Measurements from ENCODE around the gene PPP6R2.

Gene PPP6R2

GRCh38 chr22:50308597-50308935 lies 34.6 kb upstream of the PPP6R2 start:
- Histone ChIP-seq H3K9me3 (replicated peaks in 1 of 2; ENCODE audit: control insufficient read depth in 2 of 2, insufficient read depth in 1 of 2, low read depth in 1 of 2, low read length in 2 of 2) (no peaks in the 10 kb centered on the region), H3K4me3 (ENCODE audit: low read length in 2 of 2) (no peak overlapping the region), H3K27ac (replicated peaks; ENCODE audit: low read length) (peak overlapping the region; percentile 81), H3K4me2 (ENCODE audit: insufficient read depth, low read length, poor library complexity, severe bottlenecking) (no peak overlapping the region), H3K9ac (ENCODE audit: low read depth, low read length, poor library complexity) (no peak overlapping the region), H2AK5ac (ENCODE audit: low read depth, low read length) (peak overlapping the region; percentile 100), H3K27me3 (ENCODE audit: control insufficient read depth in 3 of 3, insufficient read depth in 3 of 3, low read depth in 1 of 3, low read length in 3 of 3) (no peaks in the 10 kb centered on the region), H2BK5ac (ENCODE audit: low read length) (peak overlapping the region; percentile 90), H2AFZ (ENCODE audit: low read length) (peak overlapping the region; percentile 28), H2BK120ac (ENCODE audit: low read depth, low read length) (no peak overlapping the region), H3K14ac (ENCODE audit: low read length) (peak overlapping the region; percentile 31), H3K18ac (ENCODE audit: low read length) (peak overlapping the region; percentile 97), H4K91ac (ENCODE audit: low read depth, low read length, poor library complexity) (no peak overlapping the region), H3K4me1 (ENCODE audit: control insufficient read depth in 2 of 2, insufficient read depth in 1 of 2, low read depth in 1 of 2, low read length in 2 of 2) (peaks cover 42 to 44% of the 10 kb centered on the region in 2 donors), H2BK15ac (ENCODE audit: low read length) (peak overlapping the region; percentile 100), H3K36me3 (replicated peaks in 1 of 2; ENCODE audit: control insufficient read depth in 2 of 2, insufficient read depth in 2 of 2, low read length in 2 of 2) (peaks cover 4 to 24% of the 10 kb centered on the region in 2 donors), H4K8ac (ENCODE audit: low read depth, low read length) (no peak overlapping the region), H3K23ac (ENCODE audit: low read depth, low read length, poor library complexity) (no peak overlapping the region), H2BK12ac (ENCODE audit: low read length) (peak overlapping the region; percentile 99), H3K79me1 (ENCODE audit: low read depth, low read length) (peaks cover 23% of the 10 kb centered on the region), H3K4ac (ENCODE audit: low read length) (peak overlapping the region; percentile 95)
- no peak for DNase-seq (ENCODE audit: low spot score)
- WGBS, 2 donors (ENCODE audit: extremely low coverage in 2 of 2, insufficient read length in 2 of 2, insufficient replicate concordance in 1 of 2) = no CpG with 5 or more reads among the region's 7 CpGs

GRCh38 chr22:50308986-50309600 lies 34.0 kb upstream of the PPP6R2 start:
- H3K27me3 ChIP-seq (ENCODE audit: control insufficient read depth in 3 of 3, insufficient read depth in 3 of 3, low read depth in 1 of 3, low read length in 3 of 3) = no peaks in the 10 kb centered on the region
- peak overlapping the region; percentile 70 for H2BK5ac ChIP-seq (ENCODE audit: low read length)
- H3K79me1 ChIP-seq (ENCODE audit: low read depth, low read length) = peaks cover 19% of the 10 kb centered on the region
- H3K4me3 ChIP-seq (ENCODE audit: low read length in 2 of 2) = no peak overlapping the region
- H4K8ac ChIP-seq (ENCODE audit: low read depth, low read length) = no peak overlapping the region
- H3K9me3 ChIP-seq (replicated peaks in 1 of 2; ENCODE audit: control insufficient read depth in 2 of 2, insufficient read depth in 1 of 2, low read depth in 1 of 2, low read length in 2 of 2) = no peaks in the 10 kb centered on the region
- no peak overlapping the region for H3K4me2 ChIP-seq (ENCODE audit: insufficient read depth, low read length, poor library complexity, severe bottlenecking)
- H3K18ac ChIP-seq (ENCODE audit: low read length) = peak overlapping the region; percentile 95
- H3K4me1 ChIP-seq (ENCODE audit: control insufficient read depth in 2 of 2, insufficient read depth in 1 of 2, low read depth in 1 of 2, low read length in 2 of 2) = peaks cover 38 to 41% of the 10 kb centered on the region in 2 donors
- peak overlapping the region; percentile 81 for H3K27ac ChIP-seq (replicated peaks; ENCODE audit: low read length)
- H2BK12ac ChIP-seq (ENCODE audit: low read length) = peak overlapping the region; percentile 94
- peak overlapping the region; percentile 28 for H2AFZ ChIP-seq (ENCODE audit: low read length)
- peak overlapping the region; percentile 81 for H2BK120ac ChIP-seq (ENCODE audit: low read depth, low read length)
- no CpG with 5 or more reads among the region's 9 CpGs for WGBS, 2 donors (ENCODE audit: extremely low coverage in 2 of 2, insufficient read length in 2 of 2, insufficient replicate concordance in 1 of 2)
- H2AK5ac ChIP-seq (ENCODE audit: low read depth, low read length) = peak overlapping the region; percentile 100
- peaks cover 4 to 19% of the 10 kb centered on the region in 2 donors for H3K36me3 ChIP-seq (replicated peaks in 1 of 2; ENCODE audit: control insufficient read depth in 2 of 2, insufficient read depth in 2 of 2, low read length in 2 of 2)
- H3K14ac ChIP-seq (ENCODE audit: low read length) = peak overlapping the region; percentile 71
- peak overlapping the region; percentile 91 for H3K23ac ChIP-seq (ENCODE audit: low read depth, low read length, poor library complexity)
- H2BK15ac ChIP-seq (ENCODE audit: low read length) = peak overlapping the region; percentile 100
- H3K9ac ChIP-seq (ENCODE audit: low read depth, low read length, poor library complexity) = no peak overlapping the region
- DNase-seq (ENCODE audit: low spot score) = no peak
- no peak overlapping the region for H4K91ac ChIP-seq (ENCODE audit: low read depth, low read length, poor library complexity)
- H3K4ac ChIP-seq (ENCODE audit: low read length) = no peak overlapping the region

GRCh38 chr22:50309601-50309991 lies 33.5 kb upstream of the PPP6R2 start:
- Histone ChIP-seq H2AFZ (ENCODE audit: low read length) (no peak overlapping the region), H3K18ac (ENCODE audit: low read length) (peak overlapping the region; percentile 95), H3K4ac (ENCODE audit: low read length) (no peak overlapping the region), H2AK5ac (ENCODE audit: low read depth, low read length) (peak overlapping the region; percentile 100), H3K27me3 (ENCODE audit: control insufficient read depth in 3 of 3, insufficient read depth in 3 of 3, low read depth in 1 of 3, low read length in 3 of 3) (no peaks in the 10 kb centered on the region), H3K79me1 (ENCODE audit: low read depth, low read length) (peaks cover 15% of the 10 kb centered on the region), H3K9ac (ENCODE audit: low read depth, low read length, poor library complexity) (no peak overlapping the region), H4K91ac (ENCODE audit: low read depth, low read length, poor library complexity) (no peak overlapping the region), H3K23ac (ENCODE audit: low read depth, low read length, poor library complexity) (no peak overlapping the region), H3K4me1 (ENCODE audit: control insufficient read depth in 2 of 2, insufficient read depth in 1 of 2, low read depth in 1 of 2, low read length in 2 of 2) (peaks cover 34 to 40% of the 10 kb centered on the region in 2 donors), H4K8ac (ENCODE audit: low read depth, low read length) (no peak overlapping the region), H3K14ac (ENCODE audit: low read length) (no peak overlapping the region), H3K36me3 (replicated peaks in 1 of 2; ENCODE audit: control insufficient read depth in 2 of 2, insufficient read depth in 2 of 2, low read length in 2 of 2) (peaks cover 4 to 14% of the 10 kb centered on the region in 2 donors), H3K4me2 (ENCODE audit: insufficient read depth, low read length, poor library complexity, severe bottlenecking) (no peak overlapping the region), H2BK5ac (ENCODE audit: low read length) (peak overlapping the region; percentile 70), H2BK120ac (ENCODE audit: low read depth, low read length) (peak overlapping the region; percentile 81), H3K27ac (replicated peaks; ENCODE audit: low read length) (peak overlapping the region; percentile 57), H3K9me3 (replicated peaks in 1 of 2; ENCODE audit: control insufficient read depth in 2 of 2, insufficient read depth in 1 of 2, low read depth in 1 of 2, low read length in 2 of 2) (no peaks in the 10 kb centered on the region), H2BK15ac (ENCODE audit: low read length) (peak overlapping the region; percentile 97), H3K4me3 (ENCODE audit: low read length in 2 of 2) (peak overlapping the region in 1 of 2 donors; percentile 23), H2BK12ac (ENCODE audit: low read length) (no peak overlapping the region)
- DNase-seq (ENCODE audit: low spot score) = no peak
- WGBS, 2 donors (ENCODE audit: extremely low coverage in 2 of 2, insufficient read length in 2 of 2, insufficient replicate concordance in 1 of 2) = no CpG with 5 or more reads among the region's 7 CpGs

GRCh38 chr22:50310031-50310722 lies 33.0 kb upstream of the PPP6R2 start:
- Histone ChIP-seq H3K23ac (ENCODE audit: low read depth, low read length, poor library complexity) (peak overlapping the region; percentile 29), H3K14ac (ENCODE audit: low read length) (no peak overlapping the region), H2BK120ac (ENCODE audit: low read depth, low read length) (no peak overlapping the region), H2AK5ac (ENCODE audit: low read depth, low read length) (peak overlapping the region; percentile 100), H3K27me3 (ENCODE audit: control insufficient read depth in 3 of 3, insufficient read depth in 3 of 3, low read depth in 1 of 3, low read length in 3 of 3) (no peaks in the 10 kb centered on the region), H4K91ac (ENCODE audit: low read depth, low read length, poor library complexity) (no peak overlapping the region), H3K4me3 (ENCODE audit: low read length in 2 of 2) (no peak overlapping the region), H3K79me1 (ENCODE audit: low read depth, low read length) (peaks cover 10% of the 10 kb centered on the region), H3K4me2 (ENCODE audit: insufficient read depth, low read length, poor library complexity, severe bottlenecking) (no peak overlapping the region), H3K18ac (ENCODE audit: low read length) (peak overlapping the region; percentile 95), H3K9ac (ENCODE audit: low read depth, low read length, poor library complexity) (no peak overlapping the region), H3K27ac (replicated peaks; ENCODE audit: low read length) (peak overlapping the region; percentile 40), H4K8ac (ENCODE audit: low read depth, low read length) (no peak overlapping the region), H3K9me3 (replicated peaks in 1 of 2; ENCODE audit: control insufficient read depth in 2 of 2, insufficient read depth in 1 of 2, low read depth in 1 of 2, low read length in 2 of 2) (no peaks in the 10 kb centered on the region), H3K36me3 (replicated peaks in 1 of 2; ENCODE audit: control insufficient read depth in 2 of 2, insufficient read depth in 2 of 2, low read length in 2 of 2) (peaks cover 4 to 8% of the 10 kb centered on the region in 2 donors), H2AFZ (ENCODE audit: low read length) (no peak overlapping the region), H2BK5ac (ENCODE audit: low read length) (peak overlapping the region; percentile 70), H3K4ac (ENCODE audit: low read length) (no peak overlapping the region), H3K4me1 (ENCODE audit: control insufficient read depth in 2 of 2, insufficient read depth in 1 of 2, low read depth in 1 of 2, low read length in 2 of 2) (peaks cover 28 to 36% of the 10 kb centered on the region in 2 donors), H2BK15ac (ENCODE audit: low read length) (peak overlapping the region; percentile 87), H2BK12ac (ENCODE audit: low read length) (no peak overlapping the region)
- DNase-seq (ENCODE audit: low spot score) = no peak
- WGBS, 2 donors (ENCODE audit: extremely low coverage in 2 of 2, insufficient read length in 2 of 2, insufficient replicate concordance in 1 of 2) = no CpG with 5 or more reads among the region's 21 CpGs

Measured in neuronal stem cell (in vitro differentiated cells).